Endothelial cell of umbilical vein (primary cell): ENCODE results near the gene ZPR1. TPM values are rescaled to one million over a fixed set of nuclear protein-coding genes. Genes with fewer than 3 reads are reported as not detected.

ENCODE experiments used
- BruUV-seq: library from RNA; stranded (reverse); fragments of 400-500 nt; replicated peaks from 2 replicates; lab custom pipeline; 2021; lab: Mats Ljungman, UMichigan
- CTCF ChIA-PET: fragments of 300-600, 350-600 bp; sonication (Branson Sonifier 250); formaldehyde crosslinking; loops from one replicate; lab custom pipeline; 2021; ENCODE audit warnings: antibody characterized with exemption, inconsistent platforms; lab: Charles Lee
- POLR2A ChIA-PET: fragments of 300-600, 350-600 bp; sonication (Branson Sonifier 250); formaldehyde crosslinking; loops from one replicate; lab custom pipeline; 2021; ENCODE audit warnings: antibody characterized with exemption, inconsistent platforms; lab: Charles Lee
- DNase-seq: peaks from one replicate; pipeline ENCODE4 v3.0.0-alpha.2; 2011; ENCODE audit warnings: low read depth, low spot score
- FAIRE-seq: peaks from 2 replicates; lab custom pipeline; 2011; peaks lifted over from hg19 to GRCh38; lab: Jason Lieb, UNC
- H2AFZ ChIP-seq: 2 replicates; pipeline ENCODE4 v1.6.0; 2012; ENCODE audit warnings: low read depth, low read length, control low read depth, inconsistent platforms
- H3K27ac ChIP-seq: 2 replicates; pipeline ENCODE4 v1.5.1; 2011; ENCODE audit warnings: low read depth, mild to moderate bottlenecking, control low read depth, low read length, moderate library complexity; ENCODE audit not compliant: insufficient read depth
- H3K27me3 ChIP-seq, 2 experiments: 2 replicates each; pipeline versions ENCODE4 v1.6.0 to v1.6.1; 2011; ENCODE audit warnings: low read length in 2 of 2, mixed read lengths in 1 of 2; ENCODE audit not compliant: control insufficient read depth in 2 of 2, insufficient read depth in 2 of 2
- H3K36me3 ChIP-seq, 2 experiments: 2 replicates in 1 of 2; 3 replicates in 1 of 2; pipeline ENCODE4 v1.5.1; 2011; ENCODE audit warnings: low read length in 2 of 2, mild to moderate bottlenecking in 1 of 2, moderate library complexity in 1 of 2; ENCODE audit not compliant: control insufficient read depth in 2 of 2, insufficient read depth in 2 of 2; ENCODE audit errors: extremely low read depth in 1 of 2
- H3K4me1 ChIP-seq: 3 replicates; pipeline ENCODE4 v1.5.1; 2011; ENCODE audit warnings: mild to moderate bottlenecking, low read length; ENCODE audit not compliant: control insufficient read depth, insufficient read depth; ENCODE audit errors: extremely low read depth
- H3K4me2 ChIP-seq: 2 replicates; pipeline ENCODE4 v1.6.1; 2011; ENCODE audit warnings: low read length, control low read depth, mixed read lengths; ENCODE audit not compliant: insufficient read depth
- H3K4me3 ChIP-seq, 3 experiments: fragments of 200-600 bp in 1 of 3; sonication (generic), shearing (Covaris generic) in 1 of 3; replicated peaks in 1 of 3; 2 replicates each; pipeline ENCODE4 v1.5.1; 2011 to 2016; ENCODE audit warnings: control low read depth in 3 of 3, low read length in 3 of 3, mild to moderate bottlenecking in 2 of 3, inconsistent platforms in 1 of 3, low read depth in 1 of 3, moderate library complexity in 1 of 3; ENCODE audit not compliant: insufficient read depth in 1 of 3
- H3K79me2 ChIP-seq: 2 replicates; pipeline ENCODE4 v1.6.0; 2012; ENCODE audit warnings: low read length, inconsistent platforms; ENCODE audit not compliant: control insufficient read depth, insufficient read depth
- H3K9ac ChIP-seq: replicated peaks from 2 replicates; pipeline ENCODE3; 2011; ENCODE audit warnings: low read length, control low read depth; ENCODE audit not compliant: insufficient read depth; ENCODE audit errors: extremely low read depth
- H3K9me1 ChIP-seq: replicated peaks from 3 replicates; pipeline ENCODE4 v1.6.0; 2011; ENCODE audit warnings: mild to moderate bottlenecking, low read length; ENCODE audit not compliant: control insufficient read depth, insufficient read depth; ENCODE audit errors: extremely low read depth
- H3K9me3 ChIP-seq: replicated peaks from 2 replicates; pipeline ENCODE4 v1.5.1; 2012; ENCODE audit warnings: low read length, inconsistent platforms; ENCODE audit not compliant: control insufficient read depth, insufficient read depth
- H4K20me1 ChIP-seq: replicated peaks from 2 replicates; pipeline ENCODE3; 2011; ENCODE audit warnings: mild to moderate bottlenecking, low read length; ENCODE audit not compliant: control insufficient read depth, insufficient read depth; ENCODE audit errors: extremely low read depth
- CTCF ChIP-seq, 2 donors: IDR thresholded peaks; 1 replicate in 1 of 2; 2 replicates in 1 of 2; pipeline ENCODE4 v1.5.1; 2011; ENCODE audit warnings: low read length in 2 of 2, mild to moderate bottlenecking in 2 of 2, moderate library complexity in 2 of 2, control low read depth in 1 of 2, inconsistent platforms in 1 of 2, low read depth in 1 of 2; ENCODE audit not compliant: insufficient read depth in 1 of 2; ENCODE audit errors: extremely low read depth in 1 of 2
- EZH2 ChIP-seq: IDR thresholded peaks from 2 replicates; pipeline ENCODE4 v1.6.1; 2012; ENCODE audit warnings: borderline replicate concordance, low read depth, mild to moderate bottlenecking, moderate library complexity, low read length, inconsistent platforms; ENCODE audit not compliant: severe bottlenecking
- FOS ChIP-seq: IDR thresholded peaks from 2 replicates; pipeline ENCODE4 v1.6.1; 2011; ENCODE audit warnings: mild to moderate bottlenecking, low read length, moderate library complexity, borderline replicate concordance; ENCODE audit not compliant: insufficient read depth
- GATA2 ChIP-seq: IDR thresholded peaks from 2 replicates; pipeline ENCODE4 v1.7.0; 2011; ENCODE audit warnings: low read depth, mild to moderate bottlenecking, moderate library complexity, mixed read lengths, low read length; ENCODE audit not compliant: insufficient read length, insufficient read depth
- JUN ChIP-seq: IDR thresholded peaks from 2 replicates; pipeline ENCODE4 v1.6.1; 2011; ENCODE audit warnings: borderline replicate concordance, low read depth; ENCODE audit not compliant: insufficient read length, insufficient read depth
- MAX ChIP-seq: IDR thresholded peaks from 2 replicates; pipeline ENCODE4 v1.6.1; 2011; ENCODE audit not compliant: insufficient read depth, insufficient read length
- MYC ChIP-seq: IDR thresholded peaks from one replicate; pipeline ENCODE4 v1.6.1; 2011; ENCODE audit warnings: mild to moderate bottlenecking, low read depth, low read length
- POLR2A ChIP-seq: IDR thresholded peaks from 2 replicates; pipeline ENCODE4 v1.6.1; 2012; ENCODE audit warnings: low read depth, mild to moderate bottlenecking, control low read depth, low read length
- POLR2AphosphoS5 ChIP-seq: IDR thresholded peaks from 2 replicates; pipeline ENCODE4 v1.6.1; 2012; ENCODE audit warnings: low read depth, mild to moderate bottlenecking, control low read depth, low read length, moderate library complexity; ENCODE audit not compliant: insufficient read depth
- dilution Hi-C: fragments of 300-500 bp; cut with MboI; formaldehyde crosslinking; loops from one replicate; pipeline ENCODE4 v1.15.0; 2019; ENCODE audit warnings: low sequenced_read_pairs; ENCODE audit not compliant: extremely low pct_ligation_motif_present
- intact Hi-C: fragments of 100-400 bp; cut with micrococcal nuclease; formaldehyde crosslinking; loops from one replicate; pipeline ENCODE4 v1.10.0; 2022
- polyA plus RNA-seq, 4 experiments: library from polyadenylated mRNA; depleted of rRNA in 3 of 4; stranded (reverse) in 3 of 4; unstranded in 1 of 4; fragments of >200 nt; gene quantifications; 2 replicates each; pipeline versions ENCODE4 v1.2.1 to v1.2.3, GENCODE V29; 2011 to 2012; ENCODE audit warnings: missing spikeins in 1 of 4
- total RNA-seq: library from RNA; stranded (reverse); gene quantifications from 2 replicates; pipeline ENCODE4 v1.2.3, GENCODE V29; 2021

The ZPR1 gene
- total and polyA plus RNA-seq, 2 donors (not counting 3 experiments of a cell fraction or from before 2014, with no cell fraction given), result 22.6 to 54.5 TPM

GRCh38 chr11:116833491-116833815 lies 45.6 kb upstream of the ZPR1 start:
- Histone ChIP-seq H3K27ac (no peak overlapping the region), H3K9me1 (no peaks in the 10 kb centered on the region), H3K4me1 (peaks cover 6% of the 10 kb centered on the region), H3K9me3 (no peaks in the 10 kb centered on the region), H4K20me1 (no peaks in the 10 kb centered on the region), H3K36me3 (no peaks in the 10 kb centered on the region), H3K27me3 (no peaks in the 10 kb centered on the region), H3K9ac (no peak overlapping the region), H3K4me3 (no peak overlapping the region), H2AFZ (no peak overlapping the region), H3K79me2 (no peaks in the 10 kb centered on the region), H3K4me2 (no peak overlapping the region)
- no peak for TF ChIP-seq FOS
- TF ChIP-seq EZH2, result no peak
- TF ChIP-seq POLR2AphosphoS5, result no peak
- TF ChIP-seq GATA2, result no peak
- no peak for TF ChIP-seq POLR2A
- no peak for TF ChIP-seq JUN
- no peak for TF ChIP-seq CTCF (IDR thresholded peaks at IDR 0.05; ENCODE audit: extremely low read depth in 1 of 2, insufficient read depth in 1 of 2, low read depth in 1 of 2, low read length in 2 of 2)
- no peak for TF ChIP-seq MAX
- TF ChIP-seq MYC, result no peak
- dilution Hi-C loops (no loop called here), intact Hi-C loops (no loop called here)
- DNase-seq (no peak), FAIRE-seq (no peak)
- ChIA-PET POLR2A (no interaction called here), CTCF (interaction anchor here (1.1 to 5.0 kb wide), 4 partner anchors 20 to 272 kb away, joined by 3 to 272 read pairs (median 4); partner anchors contain the start of gene APOA5)
- no TSS peak for BruUV-seq
